HEK293T (cell line): Measurements from ENCODE around the gene CHKA.

ENCODE experiments used
- CTCF ChIA-PET: fragments of 350-600 bp; formaldehyde crosslinking; extraction: SDS; loops from one replicate; lab custom pipeline; 2021; ENCODE audit warnings: antibody characterized with exemption, inconsistent platforms; lab: Yijun Ruan, JAX
- POLR2A ChIA-PET: fragments of 350-600 bp; formaldehyde crosslinking; extraction: SDS; loops from one replicate; lab custom pipeline; 2020; ENCODE audit warnings: antibody characterized with exemption, inconsistent platforms; lab: Yijun Ruan, JAX
- DNase-seq: peaks from one replicate; pipeline ENCODE4 v3.0.0; 2012; ENCODE audit warnings: mixed read lengths; ENCODE audit errors: extremely low spot score
- ARNT ChIP-seq: fragments of 450-650 bp; IDR thresholded peaks from 2 replicates; pipeline ENCODE4 v1.6.1; 2017; ENCODE audit warnings: mild to moderate bottlenecking
- BHLHE40 ChIP-seq: fragments of 450-650 bp; IDR thresholded peaks from 2 replicates; pipeline ENCODE4 v1.6.1; 2016; ENCODE audit warnings: mild to moderate bottlenecking, moderate library complexity, borderline replicate concordance
- CTBP1 ChIP-seq: fragments of 450-650 bp; IDR thresholded peaks from 2 replicates; pipeline ENCODE4 v1.6.1; 2016; ENCODE audit warnings: borderline replicate concordance
- ELF4 ChIP-seq: fragments of 450-650 bp; IDR thresholded peaks from 2 replicates; pipeline ENCODE4 v1.6.1; 2017; ENCODE audit warnings: antibody characterized with exemption
- FOXA1 ChIP-seq: fragments of 450-650 bp; IDR thresholded peaks from 2 replicates; pipeline ENCODE4 v1.6.1; 2016; ENCODE audit warnings: mild to moderate bottlenecking
- FOXK2 ChIP-seq: fragments of 450-650 bp; IDR thresholded peaks from 2 replicates; pipeline ENCODE4 v1.6.1; 2016; ENCODE audit warnings: mild to moderate bottlenecking
- FOXM1 ChIP-seq: fragments of 450-650 bp; IDR thresholded peaks from 2 replicates; pipeline ENCODE4 v1.6.1; 2017; ENCODE audit warnings: mild to moderate bottlenecking, borderline replicate concordance
- HDGF ChIP-seq: fragments of 450-650 bp; IDR thresholded peaks from 2 replicates; pipeline ENCODE4 v1.6.1; 2017; ENCODE audit warnings: antibody characterized with exemption, borderline replicate concordance
- L3MBTL2 ChIP-seq: fragments of 450-650 bp; conservative IDR thresholded peaks from 2 replicates; pipeline ENCODE4 v1.6.1; 2016; ENCODE audit warnings: mild to moderate bottlenecking
- LEF1 ChIP-seq: fragments of 450-650 bp; IDR thresholded peaks from 2 replicates; pipeline ENCODE4 v1.6.1; 2017; ENCODE audit warnings: mild to moderate bottlenecking, borderline replicate concordance
- NFRKB ChIP-seq: fragments of 450-650 bp; IDR thresholded peaks from 2 replicates; pipeline ENCODE4 v1.6.1; 2016; ENCODE audit warnings: mild to moderate bottlenecking, moderate library complexity
- SP1 ChIP-seq: fragments of 450-650 bp; IDR thresholded peaks from 2 replicates; pipeline ENCODE4 v1.6.1; 2017
- SUZ12 ChIP-seq: fragments of 450-650 bp; IDR thresholded peaks from 2 replicates; pipeline ENCODE4 v1.6.1; 2016; ENCODE audit warnings: mild to moderate bottlenecking
- TARDBP ChIP-seq: fragments of 450-650 bp; IDR thresholded peaks from 2 replicates; pipeline ENCODE4 v1.6.1; 2016
- ZNF384 ChIP-seq: fragments of 450-650 bp; IDR thresholded peaks from 2 replicates; pipeline ENCODE4 v1.6.1; 2016
- TF ChIP-seq, protein P1 (sequence below): fragments of 450-650 bp; IDR thresholded peaks from 2 replicates; pipeline ENCODE4 v1.6.1; 2016

Gene CHKA

GRCh38 chr11:68121067-68121899 is at the start of gene CHKA:
CHKA (minus strand) TSS chr11:68121388; CDS start chr11:68121177, 211 bp downstream.
- DNase-seq = peak; percentile 95
- TF ChIP-seq FOXK2 (no peak), HDGF (no peak), LEF1 (no peak), SP1 (no peak), NFRKB (no peak), SUZ12 (no peak), ZNF384 (no peak), FOXA1 (no peak)
- TF ChIP-seq, protein P1, sequence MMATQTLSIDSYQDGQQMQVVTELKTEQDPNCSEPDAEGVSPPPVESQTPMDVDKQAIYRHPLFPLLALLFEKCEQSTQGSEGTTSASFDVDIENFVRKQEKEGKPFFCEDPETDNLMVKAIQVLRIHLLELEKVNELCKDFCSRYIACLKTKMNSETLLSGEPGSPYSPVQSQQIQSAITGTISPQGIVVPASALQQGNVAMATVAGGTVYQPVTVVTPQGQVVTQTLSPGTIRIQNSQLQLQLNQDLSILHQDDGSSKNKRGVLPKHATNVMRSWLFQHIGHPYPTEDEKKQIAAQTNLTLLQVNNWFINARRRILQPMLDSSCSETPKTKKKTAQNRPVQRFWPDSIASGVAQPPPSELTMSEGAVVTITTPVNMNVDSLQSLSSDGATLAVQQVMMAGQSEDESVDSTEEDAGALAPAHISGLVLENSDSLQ = no peak
- POLR2A ChIA-PET = interaction anchor here (1.3 kb wide), 1 partner anchor 13 kb away, joined by 4 read pairs; no protein-coding TSS in a partner anchor
- CTCF ChIA-PET = no interaction called here

GRCh38 chr11:68169442-68169841 is 48.3 kb upstream of the CHKA start:
- TF ChIP-seq BHLHE40 (no peak), ARNT (no peak), FOXM1 (no peak), LEF1 (no peak), L3MBTL2 (no peak), ELF4 (no peak), SP1 (no peak), CTBP1 (no peak), ZNF384 (no peak)
- TF ChIP-seq, protein P1 = no peak
- ChIA-PET POLR2A (no interaction called here), CTCF (no interaction called here)
- DNase-seq = no peak

- TF ChIP-seq L3MBTL2 (no peak), FOXK2 (no peak), SP1 (no peak), BHLHE40 (no peak), FOXA1 (no peak), ELF4 (no peak), TARDBP (no peak), CTBP1 (no peak), HDGF (no peak), FOXM1 (no peak), ZNF384 (no peak), LEF1 (no peak), NFRKB (no peak), SUZ12 (no peak), ARNT (no peak)
- TF ChIP-seq, protein P1 = no peak
- DNase-seq = no peak
- CTCF ChIA-PET = no interaction called here
- POLR2A ChIA-PET = no interaction called here
Measured at GRCh38 chr11:68168694-68169093, 47.5 kb upstream of the CHKA start.

DNA sequence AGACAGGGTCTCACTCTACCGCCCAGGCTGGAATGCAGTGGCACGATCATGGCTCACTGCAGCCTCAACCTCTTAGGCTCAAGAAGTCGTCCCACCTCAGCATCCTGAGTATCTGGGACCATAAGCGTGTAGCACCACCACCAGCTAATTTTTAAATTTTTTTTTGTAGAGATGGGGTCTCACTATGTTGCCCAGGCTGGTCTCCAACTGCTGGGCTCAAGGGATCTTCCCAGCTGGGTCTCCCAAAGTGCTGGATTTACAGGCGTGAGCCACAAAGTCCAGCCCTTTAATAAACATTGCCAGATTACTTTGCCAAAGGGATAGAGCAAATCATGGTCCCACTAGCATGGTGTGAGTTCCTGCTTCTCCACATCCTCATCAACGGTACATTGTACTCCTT is 46.3 kb upstream of the CHKA start:
- TF ChIP-seq ZNF384 = no peak
- no peak for DNase-seq
- ChIA-PET POLR2A (no interaction called here), CTCF (no interaction called here)

- ChIA-PET CTCF (no interaction called here), POLR2A (no interaction called here)
- DNase-seq = no peak
- no peak for TF ChIP-seq ZNF384
- no peak for TF ChIP-seq L3MBTL2
- no peak for TF ChIP-seq FOXM1
- TF ChIP-seq SP1 = no peak
- TF ChIP-seq HDGF = no peak
- TF ChIP-seq CTBP1 = no peak
- TF ChIP-seq BHLHE40 = no peak
- TF ChIP-seq NFRKB = no peak
- TF ChIP-seq SUZ12 = no peak
- no peak for TF ChIP-seq ARNT
- no peak for TF ChIP-seq ELF4
- no peak for TF ChIP-seq FOXA1
- no peak for TF ChIP-seq TARDBP
- TF ChIP-seq FOXK2 = no peak
- TF ChIP-seq, protein P1 = no peak
- no peak for TF ChIP-seq LEF1
Measured at GRCh38 chr11:68166969-68167368, 45.8 kb upstream of the CHKA start.

DNA sequence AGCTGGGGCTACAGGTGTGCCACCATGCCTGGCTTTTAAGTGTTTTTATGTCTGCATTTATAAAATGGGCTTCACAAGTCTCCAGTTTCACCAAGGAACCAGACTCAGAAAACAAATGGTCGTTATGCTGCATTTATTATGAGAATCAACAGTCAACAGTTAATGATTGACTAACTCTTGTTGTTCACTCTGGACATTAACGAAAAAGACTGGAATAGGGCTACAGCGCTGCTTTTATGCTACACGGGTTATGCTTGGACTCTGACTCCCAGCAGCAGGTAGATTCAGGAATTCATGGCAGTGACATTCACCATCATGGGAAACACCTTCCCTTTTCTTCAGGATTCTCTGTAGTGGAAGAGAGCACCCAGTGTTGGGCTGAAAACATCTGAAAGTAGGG is 44.4 kb upstream of the CHKA start:
- CTCF ChIA-PET = no interaction called here
- TF ChIP-seq FOXA1 = no peak
- no peak for TF ChIP-seq NFRKB
- TF ChIP-seq ZNF384 = no peak
- TF ChIP-seq FOXM1 = no peak
- TF ChIP-seq ARNT = no peak
- TF ChIP-seq BHLHE40 = no peak
- TF ChIP-seq TARDBP = no peak
- TF ChIP-seq L3MBTL2 = no peak
- TF ChIP-seq SP1 = no peak
- no peak for TF ChIP-seq HDGF
- no peak for TF ChIP-seq LEF1
- no peak for TF ChIP-seq CTBP1
- TF ChIP-seq SUZ12 = no peak
- TF ChIP-seq FOXK2 = no peak
- TF ChIP-seq, protein P1 = no peak
- TF ChIP-seq ELF4 = no peak
- POLR2A ChIA-PET = no interaction called here
- DNase-seq = no peak
